ENCODE measurements around the gene SUPT5H. TPM values are rescaled to one million over a fixed set of nuclear protein-coding genes. Genes with fewer than 3 reads are reported as not detected.

SUPT5H gene
- total RNA-seq, 3 donors from 2014 or later (not counting 1 experiment from before 2014, with no cell fraction given): 228 to 256 (median 230) TPM

DNA sequence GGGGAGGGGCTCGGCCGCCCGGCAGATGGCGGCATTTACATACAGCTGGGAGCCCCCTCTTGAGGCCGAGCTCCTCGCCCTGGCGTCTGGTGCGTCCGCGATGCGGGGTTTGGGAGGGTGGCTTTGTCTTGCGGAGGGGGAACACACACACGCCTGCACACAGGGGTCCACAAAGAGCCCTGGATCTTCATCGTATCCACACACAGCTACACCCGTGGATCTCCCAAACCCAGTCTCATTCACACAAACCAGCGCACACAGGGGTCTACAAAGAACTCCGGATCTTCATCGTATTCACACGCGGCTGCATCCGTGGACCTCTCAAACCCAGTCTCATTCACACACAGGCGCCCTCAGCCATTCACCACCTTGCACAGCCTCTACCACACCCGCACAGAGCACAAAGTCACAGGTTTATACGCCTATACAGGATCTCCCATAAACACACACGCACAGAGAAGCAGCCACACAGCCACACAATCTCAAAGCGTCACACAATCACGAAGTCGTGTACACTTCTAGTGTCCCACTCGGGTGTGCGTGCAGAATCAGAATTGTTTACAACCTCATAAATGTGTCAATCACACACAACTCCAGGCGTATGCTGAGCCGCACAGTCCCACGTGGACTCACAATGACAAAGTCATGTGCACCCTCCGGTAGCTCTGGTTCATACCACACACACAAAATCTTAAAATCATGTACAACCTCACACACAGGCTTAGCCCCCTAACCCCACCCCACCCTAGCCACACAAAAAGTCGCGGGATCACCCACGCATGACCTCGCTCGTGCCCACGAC, 52.8 kb downstream of the SUPT5H start:
- peaks cover 36 to 39% of the 10 kb centered on the region in 2 donors for H3K27me3 Mint-ChIP-seq (ENCODE audit: low read depth in 2 of 2)
- Histone ChIP-seq H3K27me3 (ENCODE audit: control insufficient read depth, insufficient read depth, low read length) (peaks cover 28% of the 10 kb centered on the region), H3K9me3 (ENCODE audit: control insufficient read depth, insufficient read depth, low read length) (no peaks in the 10 kb centered on the region), H3K27ac (ENCODE audit: low read length) (no peak overlapping the region), H3K4me1 (ENCODE audit: control insufficient read depth, insufficient read depth, low read length) (peaks cover 26% of the 10 kb centered on the region), H3K36me3 (ENCODE audit: control insufficient read depth, insufficient read depth, low read length) (no peaks in the 10 kb centered on the region), H3K4me3 (ENCODE audit: low read length) (no peak overlapping the region)
- H3K4me3 Mint-ChIP-seq: peak overlapping the region; percentile 38
- ATAC-seq: peak; percentile 25 to 38 (median 30)
- 1% methylated on average over 40 of the region's 40 CpGs for WGBS (ENCODE audit: insufficient coverage)
- peak in 1 of 2 donors; percentile 53 for DNase-seq
- intact Hi-C loops (cut with micrococcal nuclease): no loop called here
- peaks cover 14 to 27% of the 10 kb centered on the region in 2 donors for H3K4me1 Mint-ChIP-seq
- TF ChIP-seq, protein P1, sequence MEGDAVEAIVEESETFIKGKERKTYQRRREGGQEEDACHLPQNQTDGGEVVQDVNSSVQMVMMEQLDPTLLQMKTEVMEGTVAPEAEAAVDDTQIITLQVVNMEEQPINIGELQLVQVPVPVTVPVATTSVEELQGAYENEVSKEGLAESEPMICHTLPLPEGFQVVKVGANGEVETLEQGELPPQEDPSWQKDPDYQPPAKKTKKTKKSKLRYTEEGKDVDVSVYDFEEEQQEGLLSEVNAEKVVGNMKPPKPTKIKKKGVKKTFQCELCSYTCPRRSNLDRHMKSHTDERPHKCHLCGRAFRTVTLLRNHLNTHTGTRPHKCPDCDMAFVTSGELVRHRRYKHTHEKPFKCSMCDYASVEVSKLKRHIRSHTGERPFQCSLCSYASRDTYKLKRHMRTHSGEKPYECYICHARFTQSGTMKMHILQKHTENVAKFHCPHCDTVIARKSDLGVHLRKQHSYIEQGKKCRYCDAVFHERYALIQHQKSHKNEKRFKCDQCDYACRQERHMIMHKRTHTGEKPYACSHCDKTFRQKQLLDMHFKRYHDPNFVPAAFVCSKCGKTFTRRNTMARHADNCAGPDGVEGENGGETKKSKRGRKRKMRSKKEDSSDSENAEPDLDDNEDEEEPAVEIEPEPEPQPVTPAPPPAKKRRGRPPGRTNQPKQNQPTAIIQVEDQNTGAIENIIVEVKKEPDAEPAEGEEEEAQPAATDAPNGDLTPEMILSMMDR (IDR thresholded peaks at IDR 0.05): no peak
- H3K27ac Mint-ChIP-seq: peak overlapping the region in 1 of 2 donors; percentile 11
- H3K36me3 Mint-ChIP-seq: no peaks in the 10 kb centered on the region
- H3K9me3 Mint-ChIP-seq: no peaks in the 10 kb centered on the region

DNA sequence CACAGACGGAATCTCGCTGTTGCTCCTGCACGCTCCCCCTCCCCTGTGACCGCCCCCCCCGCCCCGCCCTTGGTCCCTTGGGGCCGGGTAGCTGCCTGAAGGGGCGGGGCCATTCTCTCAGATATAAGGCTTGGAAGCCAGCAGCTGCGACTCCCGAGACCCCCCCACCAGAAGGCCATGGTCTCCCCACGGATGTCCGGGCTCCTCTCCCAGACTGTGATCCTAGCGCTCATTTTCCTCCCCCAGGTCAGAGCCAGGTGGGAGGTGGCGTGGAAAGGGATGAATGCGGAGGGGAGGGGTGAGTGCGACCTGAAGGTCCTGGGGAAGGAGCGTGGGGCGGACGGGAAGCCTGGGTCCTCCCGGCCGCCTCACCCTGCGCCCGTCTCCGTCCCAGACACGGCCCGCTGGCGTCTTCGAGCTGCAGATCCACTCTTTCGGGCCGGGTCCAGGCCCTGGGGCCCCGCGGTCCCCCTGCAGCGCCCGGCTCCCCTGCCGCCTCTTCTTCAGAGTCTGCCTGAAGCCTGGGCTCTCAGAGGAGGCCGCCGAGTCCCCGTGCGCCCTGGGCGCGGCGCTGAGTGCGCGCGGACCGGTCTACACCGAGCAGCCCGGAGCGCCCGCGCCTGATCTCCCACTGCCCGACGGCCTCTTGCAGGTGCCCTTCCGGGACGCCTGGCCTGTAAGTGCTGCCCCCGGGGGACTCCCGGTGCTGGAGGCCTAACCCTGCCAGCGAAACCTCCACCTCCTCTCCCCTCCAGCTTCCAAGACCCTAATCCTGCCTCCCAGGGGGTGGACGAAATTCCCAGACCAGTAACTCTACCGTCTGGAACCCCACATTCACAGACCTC, 53.6 kb downstream of the SUPT5H start, which contains the start of gene DLL3:
Gene DLL3, plus strand, starts transcription at position 150 of the 845 bp plus-strand sequence. Its CDS starts 28 bp downstream, at position 178.
- ATAC-seq: no peak
- peaks cover 44% of the 10 kb centered on the region in 2 donors for H3K27me3 Mint-ChIP-seq (ENCODE audit: low read depth in 2 of 2)

DNA sequence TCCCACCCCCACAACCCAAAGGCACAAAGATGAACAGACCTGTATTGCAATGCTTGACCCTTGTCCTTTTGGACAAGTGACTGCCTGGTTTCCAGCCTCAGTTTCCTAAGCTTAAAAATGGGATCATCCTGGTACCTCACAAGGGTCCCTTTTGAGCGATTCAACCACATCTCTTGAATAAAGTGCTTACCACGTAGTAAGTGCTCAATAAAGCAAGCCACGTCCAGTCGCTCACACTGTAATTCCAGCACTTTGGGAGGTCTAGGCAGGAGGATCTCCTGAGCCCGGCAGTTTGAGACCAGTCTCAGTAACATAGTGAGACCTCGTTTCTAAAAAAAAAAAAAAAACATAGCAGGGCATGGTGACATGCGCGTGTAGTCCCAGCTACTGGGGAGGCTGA, 54.5 kb downstream of the SUPT5H start:
- intact Hi-C loops (cut with micrococcal nuclease): no loop called here
- ATAC-seq (no peak), DNase-seq (no peak)
- Histone ChIP-seq H3K4me3 (ENCODE audit: low read length) (no peak overlapping the region), H3K27me3 (ENCODE audit: control insufficient read depth, insufficient read depth, low read length) (peaks cover 35% of the 10 kb centered on the region), H3K36me3 (ENCODE audit: control insufficient read depth, insufficient read depth, low read length) (no peaks in the 10 kb centered on the region), H3K27ac (ENCODE audit: low read length) (no peak overlapping the region), H3K9me3 (ENCODE audit: control insufficient read depth, insufficient read depth, low read length) (no peaks in the 10 kb centered on the region), H3K4me1 (ENCODE audit: control insufficient read depth, insufficient read depth, low read length) (peaks cover 26% of the 10 kb centered on the region)
- peaks cover 53% of the 10 kb centered on the region in 2 donors for H3K27me3 Mint-ChIP-seq (ENCODE audit: low read depth in 2 of 2)
- peaks cover 19 to 37% of the 10 kb centered on the region in 2 donors for H3K4me1 Mint-ChIP-seq
- no peaks in the 10 kb centered on the region for H3K36me3 Mint-ChIP-seq
- 83% methylated on average over 6 of the region's 8 CpGs for WGBS (ENCODE audit: insufficient coverage)
- H3K4me3 Mint-ChIP-seq: peak overlapping the region; percentile 65
- no peaks in the 10 kb centered on the region for H3K9me3 Mint-ChIP-seq
- no peak overlapping the region for H3K27ac Mint-ChIP-seq
- TF ChIP-seq, protein P1 (IDR thresholded peaks at IDR 0.05): no peak

More for the DNA sequence above, 53.6 kb downstream of the SUPT5H start, which contains the start of gene DLL3:
- TF ChIP-seq, protein P1 (IDR thresholded peaks at IDR 0.05): no peak
- no peak within 1 kb of the TSS for H3K4me3 ChIP-seq (ENCODE audit: low read length)
- peaks cover 26% of the 10 kb centered on the region for H3K4me1 ChIP-seq (ENCODE audit: control insufficient read depth, insufficient read depth, low read length)
- H3K27ac ChIP-seq (ENCODE audit: low read length): no peak within 1 kb of the TSS
- intact Hi-C loops (cut with micrococcal nuclease): no loop called here
- H3K27me3 ChIP-seq (ENCODE audit: control insufficient read depth, insufficient read depth, low read length): peaks cover 30% of the 10 kb centered on the region
- no peak for DNase-seq
- H3K27ac Mint-ChIP-seq: peak within 1 kb of the TSS in 1 of 2 donors; percentile 11
- peaks cover 19 to 36% of the 10 kb centered on the region in 2 donors for H3K4me1 Mint-ChIP-seq
- H3K9me3 ChIP-seq (ENCODE audit: control insufficient read depth, insufficient read depth, low read length): no peaks in the 10 kb centered on the region
- H3K36me3 ChIP-seq (ENCODE audit: control insufficient read depth, insufficient read depth, low read length): no peaks in the 10 kb centered on the region
- no peaks in the 10 kb centered on the region for H3K9me3 Mint-ChIP-seq
- no peaks in the 10 kb centered on the region for H3K36me3 Mint-ChIP-seq
- peak within 1 kb of the TSS; percentile 65 for H3K4me3 Mint-ChIP-seq
- WGBS (ENCODE audit: insufficient coverage): 3% methylated on average over 60 of the region's 60 CpGs
